HG03196 (cell line): ENCODE data around the gene MAPKAPK2.

Experiments used
- ATAC-seq: cut with Tn5 transposase; IDR thresholded peaks from one replicate; pipeline ENCODE4 v1.9.1; 2021; ENCODE audit not compliant: unreplicated experiment

The MAPKAPK2 gene

DNA sequence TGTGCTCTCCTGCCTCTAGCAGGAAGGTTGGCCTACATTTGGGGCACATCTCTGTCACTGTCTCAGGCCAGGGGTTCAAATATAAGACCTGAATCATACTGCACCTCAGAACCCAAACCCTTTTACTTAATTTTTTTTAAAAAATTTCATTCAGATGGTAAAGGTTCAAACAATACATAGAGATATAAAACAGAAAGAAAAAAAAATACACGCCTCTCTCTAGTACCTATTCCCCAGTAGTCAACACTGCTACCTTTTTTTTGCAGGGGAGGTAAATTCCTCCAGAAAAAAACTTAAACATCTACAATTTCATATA is 32.9 kb downstream of the MAPKAPK2 start:
- ATAC-seq: no peak

DNA sequence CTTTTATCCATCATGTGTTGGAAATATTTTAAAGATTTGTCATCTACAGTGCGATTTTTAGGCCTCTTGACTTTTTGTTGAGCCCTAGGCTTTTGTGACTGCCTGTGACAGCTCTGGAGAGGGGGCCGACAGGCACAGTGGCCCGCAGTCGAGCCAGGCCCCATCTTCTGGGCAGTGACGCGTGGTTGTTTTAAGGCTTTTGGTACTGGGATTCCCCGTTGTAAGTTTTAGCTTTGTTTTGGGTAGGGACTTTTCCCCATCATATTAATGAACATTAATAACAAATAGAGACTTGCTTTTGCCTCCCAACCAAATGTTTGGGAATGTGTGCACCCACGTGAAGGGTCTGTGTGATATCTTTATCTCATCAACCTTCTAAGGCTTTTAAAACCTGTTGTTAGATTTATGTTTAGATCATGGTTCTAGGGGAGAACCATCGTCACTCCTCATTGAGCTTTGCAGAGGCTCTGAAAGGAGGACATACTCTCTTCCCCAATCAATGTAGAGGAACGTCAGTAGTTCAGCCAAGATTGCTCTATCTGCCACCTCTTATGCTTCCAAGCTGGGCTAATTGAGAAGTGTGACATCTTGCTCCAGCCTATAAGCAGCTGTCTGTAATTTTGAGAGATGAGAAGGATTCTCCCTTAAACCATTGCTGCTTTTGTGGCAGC is 34.6 kb downstream of the MAPKAPK2 start:
- ATAC-seq: no peak

DNA sequence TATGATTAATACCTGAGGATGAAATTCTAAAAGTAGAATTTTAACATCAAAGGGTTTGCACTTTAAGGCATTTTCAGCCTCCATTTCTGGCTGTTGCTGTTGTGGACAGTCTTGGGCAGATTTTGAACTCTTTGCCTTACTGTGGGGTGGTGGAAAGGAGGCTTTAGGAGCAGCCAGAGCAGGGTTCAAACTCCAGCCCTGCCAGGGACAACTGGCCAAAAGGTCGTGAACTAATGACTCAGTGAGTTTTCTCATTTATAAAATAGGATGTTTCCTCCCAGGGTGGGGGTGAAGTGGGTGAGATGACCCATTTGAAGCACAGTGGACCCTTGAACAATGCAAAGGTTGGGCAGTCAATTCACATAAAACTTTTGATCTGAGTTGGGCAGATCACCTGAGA is 36.7 kb downstream of the MAPKAPK2 start:
- no peak for ATAC-seq

DNA sequence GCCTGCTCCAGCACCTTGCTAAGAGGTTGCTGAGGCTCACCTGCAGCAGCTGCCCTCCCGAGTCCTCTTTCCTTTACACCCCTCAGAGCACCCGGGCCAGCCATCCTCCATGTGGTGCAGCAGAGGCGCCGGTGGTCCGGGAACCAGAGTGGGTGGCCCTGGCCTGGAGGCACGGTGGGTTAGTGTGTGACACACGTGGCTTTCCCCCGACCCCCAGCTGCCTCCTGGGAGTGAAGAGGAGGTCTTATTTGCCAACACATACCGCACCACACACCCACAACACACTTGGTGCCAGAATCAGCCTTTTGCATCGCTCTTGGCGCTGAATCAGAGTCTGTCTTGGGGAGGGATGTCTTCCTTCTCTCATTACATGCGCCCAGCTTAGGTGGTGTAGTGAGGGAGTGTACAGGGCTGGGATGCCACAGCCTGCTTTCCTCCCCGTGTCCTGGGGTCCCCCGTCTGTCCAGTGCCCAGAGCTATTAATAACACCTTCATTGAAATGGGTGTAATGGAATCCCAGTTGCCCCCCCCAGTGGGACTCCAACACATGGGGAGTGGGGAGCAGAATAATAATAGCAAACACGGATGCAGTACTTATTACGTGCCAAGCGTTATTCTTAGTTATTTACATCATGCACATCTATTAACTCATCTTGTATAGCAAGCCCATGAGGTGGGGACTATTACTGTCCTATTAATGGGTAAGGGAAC is 38.2 kb downstream of the MAPKAPK2 start:
- ATAC-seq: no peak

- ATAC-seq: no peak
Measured at GRCh38 chr1:206723462-206723804, 38.7 kb downstream of the MAPKAPK2 start.

DNA sequence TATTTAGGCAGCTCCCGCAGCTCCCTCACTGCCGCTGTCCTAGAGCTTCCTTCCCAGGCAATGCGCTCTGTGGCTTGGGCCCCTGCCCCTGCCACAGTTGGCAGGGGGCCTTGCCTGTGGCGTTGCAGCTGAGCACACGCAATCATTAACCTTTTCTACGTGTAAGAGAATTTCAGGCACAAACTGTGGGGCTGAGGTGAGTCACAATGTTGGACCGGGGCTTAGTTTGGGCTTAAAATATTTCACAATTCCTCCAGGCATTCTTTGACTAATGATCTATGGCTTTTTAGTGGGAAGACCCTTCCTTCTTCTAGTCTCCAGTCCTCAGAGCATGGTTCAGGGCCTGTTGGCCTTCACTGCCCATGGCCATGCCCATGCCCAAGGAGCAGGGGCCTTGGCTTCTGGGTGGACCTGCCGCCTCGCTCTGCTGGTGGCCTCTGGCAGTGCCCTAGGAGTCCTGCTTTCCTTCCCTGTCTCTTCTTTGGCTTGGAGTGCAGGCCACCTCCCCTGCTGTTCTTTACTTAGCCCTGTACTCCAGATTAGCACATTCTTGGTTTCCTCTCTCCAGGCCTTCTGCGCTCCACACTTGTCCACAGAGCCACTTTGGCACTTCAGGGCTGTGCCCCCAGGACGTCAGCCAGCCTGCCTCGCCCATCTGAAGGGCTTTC is 39.2 kb downstream of the MAPKAPK2 start:
- ATAC-seq: no peak

DNA sequence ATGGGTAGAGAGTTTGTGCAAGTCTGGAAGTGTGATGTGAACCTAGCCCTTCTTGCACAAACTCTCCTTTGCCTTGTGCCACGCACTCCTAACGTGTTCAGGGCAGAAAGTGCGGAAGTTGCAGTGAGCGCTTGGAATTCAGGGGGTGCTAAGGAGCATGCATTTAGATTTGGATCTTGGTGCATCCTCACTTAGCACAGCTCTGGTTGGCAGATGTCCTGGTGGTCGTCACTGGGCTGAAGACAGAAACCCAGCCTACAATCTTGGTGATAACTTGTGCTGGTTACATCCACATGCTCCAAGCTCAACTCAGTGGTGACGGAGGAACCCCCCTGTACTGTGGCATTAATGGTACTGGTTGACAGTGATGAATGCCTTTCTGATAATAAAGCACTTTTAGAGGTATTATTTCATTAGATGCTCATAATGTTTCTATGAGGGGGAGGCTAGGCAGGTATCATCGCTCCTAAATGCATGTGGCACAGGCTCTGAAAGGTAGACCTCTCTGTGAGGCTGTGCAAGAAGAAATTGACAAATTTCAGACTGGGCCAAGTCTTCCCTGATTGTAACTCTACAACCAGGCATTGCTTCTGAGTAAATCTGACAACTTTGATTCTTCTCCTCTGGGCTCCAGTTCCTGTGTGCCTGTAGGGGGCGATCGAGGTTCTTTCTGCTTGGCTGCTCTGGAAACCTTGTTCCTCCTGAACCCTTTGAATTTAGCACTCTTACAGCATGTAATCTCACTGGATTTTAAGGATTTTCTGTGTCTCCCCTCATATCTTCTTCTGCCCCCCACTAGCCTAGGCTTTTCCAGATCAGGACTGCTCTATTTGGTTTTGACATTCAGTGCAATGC is 40.6 kb downstream of the MAPKAPK2 start:
- no peak for ATAC-seq

DNA sequence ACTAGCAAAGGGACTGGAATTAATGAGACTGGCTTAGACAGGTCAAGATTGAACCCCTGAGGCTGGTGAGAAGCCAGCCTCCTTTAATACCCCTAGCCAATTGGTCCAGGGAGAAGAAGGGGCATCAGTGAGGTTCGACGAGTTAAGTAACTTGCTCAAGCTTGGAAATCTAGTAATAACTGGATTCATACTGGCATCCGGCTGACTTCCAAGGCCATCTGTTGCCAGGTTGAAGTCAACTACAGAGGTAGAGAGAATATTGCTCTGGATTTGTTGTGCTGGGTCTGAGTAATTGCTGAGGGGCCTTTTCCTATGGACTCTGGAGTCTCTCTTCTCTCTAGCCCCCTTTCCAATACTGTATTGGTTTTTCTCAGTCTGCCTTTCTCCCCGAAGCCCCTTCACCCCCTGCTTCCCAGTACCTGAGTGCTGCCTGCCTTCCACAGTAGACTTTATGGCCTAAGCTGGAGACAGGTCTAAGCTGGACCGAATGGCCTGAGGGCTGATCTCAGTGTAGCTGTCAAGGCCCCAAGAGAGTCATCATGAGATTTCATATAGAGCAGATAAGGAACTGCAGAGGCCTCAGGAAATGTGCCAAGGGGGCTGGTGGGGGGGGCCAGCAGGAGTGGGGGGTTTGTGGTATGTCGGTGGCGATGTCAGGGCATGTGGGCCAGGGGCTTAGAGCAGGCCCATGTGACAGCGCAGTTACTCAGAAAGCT is 43.4 kb downstream of the MAPKAPK2 start:
- ATAC-seq: no peak

DNA sequence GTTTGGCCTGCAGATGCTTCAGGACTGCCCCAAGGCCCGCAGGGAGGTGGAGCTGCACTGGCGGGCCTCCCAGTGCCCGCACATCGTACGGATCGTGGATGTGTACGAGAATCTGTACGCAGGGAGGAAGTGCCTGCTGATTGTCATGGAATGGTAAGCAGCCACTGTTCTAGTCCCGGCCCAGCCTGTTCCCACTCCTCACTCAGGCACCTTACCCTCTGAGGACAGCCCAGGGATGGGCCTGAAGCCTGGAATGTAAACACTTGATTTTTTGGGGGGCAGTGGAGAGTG is 43.9 kb downstream of the MAPKAPK2 start:
- ATAC-seq: no peak

GRCh38 chr1:206729050-206729449 is 44.3 kb downstream of the MAPKAPK2 start:
- no peak for ATAC-seq

GRCh38 chr1:206729507-206729906 is 44.8 kb downstream of the MAPKAPK2 start:
- no peak for ATAC-seq

GRCh38 chr1:206732508-206732907 is 47.8 kb downstream of the MAPKAPK2 start:
- no peak for ATAC-seq

DNA sequence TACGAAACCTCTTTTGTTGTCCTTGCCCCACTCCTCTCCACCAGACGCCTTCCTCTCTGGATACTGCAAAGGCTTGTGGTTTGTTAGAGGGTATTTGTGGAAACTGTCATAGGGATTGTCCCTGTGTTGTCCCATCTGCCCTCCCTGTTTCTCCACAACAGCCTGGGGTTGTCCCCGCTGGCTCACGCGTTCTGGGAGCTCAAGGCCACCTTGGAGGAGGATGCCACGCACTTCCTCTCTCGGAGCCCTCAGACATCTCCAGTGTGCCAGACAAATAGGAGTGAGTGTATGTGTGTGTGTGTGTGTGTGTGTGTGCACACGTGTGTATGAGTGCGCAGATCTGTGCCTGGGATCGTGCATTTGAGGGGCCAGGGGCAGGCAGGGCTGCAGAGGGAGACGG is 48.3 kb downstream of the MAPKAPK2 start:
- ATAC-seq: no peak

GRCh38 chr1:206734499-206735142 is 49.9 kb downstream of the MAPKAPK2 start:
- ATAC-seq: no peak

GRCh38 chr1:206735553-206736031 is 50.9 kb downstream of the MAPKAPK2 start:
- ATAC-seq: no peak

DNA sequence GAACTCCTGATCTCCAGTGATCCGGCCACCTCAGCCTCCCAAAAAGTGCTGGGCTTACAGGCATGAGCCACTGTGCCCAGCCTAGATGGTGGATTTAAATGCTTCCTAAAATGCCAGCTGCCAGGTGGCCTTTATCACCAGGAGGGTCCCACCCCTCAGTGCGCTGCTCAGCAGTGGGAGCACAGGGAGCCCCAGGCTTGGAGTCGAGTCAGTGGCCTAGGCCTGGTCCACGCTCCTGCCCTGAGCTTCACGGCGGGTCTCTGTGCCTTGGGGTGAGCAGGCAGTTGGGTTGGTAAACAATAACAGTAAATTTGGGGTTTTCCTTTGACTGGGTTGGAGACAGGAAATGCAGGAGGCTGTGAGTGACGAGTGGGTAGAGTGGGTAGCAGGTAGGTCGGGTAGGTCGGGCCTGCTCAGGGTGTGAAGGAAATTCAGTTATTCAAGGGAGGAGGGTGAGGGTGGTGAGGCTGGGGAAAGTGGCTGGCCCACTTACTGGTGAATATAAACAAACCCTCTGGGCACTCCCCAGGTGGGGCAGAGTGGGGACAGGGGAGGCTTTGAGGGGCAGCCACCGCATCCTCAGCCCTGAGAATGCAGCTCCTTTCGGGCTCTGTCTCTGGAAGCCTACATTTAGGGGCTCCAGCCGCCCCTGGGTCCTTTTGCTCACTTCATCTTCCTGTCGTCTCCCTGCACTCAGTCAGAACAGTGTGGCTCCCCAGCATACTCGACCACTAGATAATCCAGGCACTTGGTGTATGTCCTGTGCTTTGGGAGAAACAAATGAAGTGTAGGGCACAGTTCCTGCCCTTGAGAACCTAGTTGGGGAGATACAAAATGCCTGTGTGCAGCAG is 52.4 kb downstream of the MAPKAPK2 start:
- no peak for ATAC-seq

DNA sequence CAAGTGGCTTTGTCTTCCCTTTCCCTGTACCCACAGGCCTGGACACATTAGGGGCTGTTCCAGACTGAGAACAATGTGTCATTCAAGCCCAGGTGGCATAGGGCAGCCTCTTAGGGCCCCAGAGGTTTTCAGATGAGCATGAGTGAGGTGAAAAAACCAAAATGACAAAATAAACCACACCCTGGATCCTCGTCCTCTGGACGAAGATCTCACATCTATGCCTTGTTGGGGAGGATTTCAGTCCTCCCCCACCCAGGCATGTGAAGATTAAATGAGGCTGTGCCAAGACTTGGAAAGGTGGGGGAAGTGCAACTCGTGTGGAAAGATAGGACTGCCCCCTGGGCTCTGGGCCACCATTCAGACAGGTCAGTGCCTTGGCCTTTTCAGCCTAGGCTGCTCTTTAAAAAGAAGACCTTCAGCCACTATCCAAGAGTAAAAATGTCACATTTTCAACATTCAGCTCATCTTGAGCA is 53.1 kb downstream of the MAPKAPK2 start:
- ATAC-seq: no peak

DNA sequence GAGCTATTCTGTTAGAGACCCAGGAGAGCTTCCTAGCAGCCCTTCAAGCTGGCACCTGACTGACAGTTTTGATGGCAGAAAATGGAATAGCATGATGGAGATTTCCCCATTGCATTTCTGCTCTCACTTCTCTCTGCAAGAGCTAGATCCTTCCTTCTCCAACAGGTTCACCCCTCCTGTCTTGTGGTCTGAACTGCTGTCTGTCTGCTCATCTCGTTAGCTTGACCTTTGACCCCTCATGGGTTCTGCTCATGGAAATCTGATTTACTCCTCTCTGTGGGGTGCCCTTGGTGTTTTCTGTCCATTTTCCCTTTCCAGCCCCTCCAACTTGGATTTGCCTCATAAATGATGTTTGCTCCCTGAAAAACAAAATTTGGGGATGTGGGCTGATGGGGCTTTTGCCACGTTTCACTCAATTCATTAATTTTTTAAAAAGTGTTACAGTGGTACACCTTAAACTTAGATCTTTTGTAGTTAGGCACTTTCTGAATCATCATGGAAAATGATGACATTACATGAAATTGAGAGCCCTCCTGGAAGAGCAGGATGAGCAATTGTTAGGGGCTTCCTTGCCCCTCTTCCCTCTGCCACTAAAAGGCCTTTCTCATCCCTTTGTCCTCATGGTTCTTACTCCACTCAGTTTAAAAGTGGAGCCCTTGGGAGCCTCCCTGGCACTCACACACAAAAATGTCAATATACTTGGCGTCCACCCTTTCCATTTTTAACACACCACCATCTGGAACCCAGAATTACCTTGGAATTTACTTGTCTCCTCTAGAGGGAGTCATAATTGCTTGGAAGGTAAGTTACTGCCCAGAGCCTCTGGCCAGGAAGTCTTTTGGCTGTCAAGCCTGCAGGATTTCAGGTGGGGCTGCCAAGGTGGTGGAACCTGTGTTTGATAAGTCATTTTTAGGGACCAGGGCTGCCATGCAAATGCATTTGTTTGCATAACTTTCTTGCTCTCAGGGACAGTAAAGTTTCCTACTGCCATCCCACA is 54.0 kb downstream of the MAPKAPK2 start:
- peak; percentile 0 for ATAC-seq
